HG03565 (cell line): ENCODE data around the gene SLC26A1.

ENCODE experiments used
- ATAC-seq: cut with Tn5 transposase; IDR thresholded peaks from one replicate; pipeline ENCODE4 v1.9.1; 2021; ENCODE audit warnings: mild to moderate bottlenecking, moderate library complexity; ENCODE audit not compliant: unreplicated experiment

The SLC26A1 gene

DNA sequence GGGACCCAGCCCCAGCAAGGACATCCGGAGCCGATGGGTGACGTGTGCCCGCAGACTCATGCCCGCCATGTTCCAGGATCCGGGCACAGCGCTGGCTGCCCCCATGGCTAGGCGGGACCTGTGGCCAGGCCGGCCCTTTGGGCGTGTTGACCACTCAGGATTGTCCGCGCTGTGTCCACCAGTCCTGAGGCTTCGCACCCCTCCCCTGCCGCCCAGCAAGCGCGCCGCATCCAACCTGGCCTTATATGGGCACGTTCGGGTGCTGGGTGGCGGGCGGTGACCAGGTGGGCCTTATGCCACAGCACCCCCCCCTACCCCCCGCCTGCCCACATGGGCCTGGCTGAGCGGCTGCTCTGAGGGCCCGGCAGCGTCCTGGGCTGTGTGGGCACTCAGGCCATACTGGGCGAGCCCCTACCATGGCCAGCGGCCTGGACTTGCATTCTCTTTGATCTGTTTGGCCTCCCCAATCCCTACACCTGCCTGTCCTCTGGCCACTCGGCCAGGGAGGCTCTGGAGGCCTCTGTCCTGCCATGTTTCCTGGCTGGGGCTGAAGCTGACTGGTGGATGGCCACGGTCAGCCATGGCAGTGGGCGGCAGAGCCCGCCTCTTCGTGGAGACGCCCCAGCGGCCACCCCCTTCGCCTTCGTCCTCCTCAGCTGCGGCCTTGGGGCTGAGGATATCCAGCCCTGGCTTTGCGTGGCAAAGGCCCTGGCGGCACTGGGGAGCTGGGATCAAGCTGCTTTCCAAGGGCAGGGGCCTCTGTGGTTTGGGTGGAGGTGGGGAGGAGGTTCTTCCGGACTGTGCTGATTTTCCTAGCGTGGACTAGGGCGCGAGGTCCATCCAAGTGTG, 20.2 kb upstream of the SLC26A1 start:
- ATAC-seq, result no peak

DNA sequence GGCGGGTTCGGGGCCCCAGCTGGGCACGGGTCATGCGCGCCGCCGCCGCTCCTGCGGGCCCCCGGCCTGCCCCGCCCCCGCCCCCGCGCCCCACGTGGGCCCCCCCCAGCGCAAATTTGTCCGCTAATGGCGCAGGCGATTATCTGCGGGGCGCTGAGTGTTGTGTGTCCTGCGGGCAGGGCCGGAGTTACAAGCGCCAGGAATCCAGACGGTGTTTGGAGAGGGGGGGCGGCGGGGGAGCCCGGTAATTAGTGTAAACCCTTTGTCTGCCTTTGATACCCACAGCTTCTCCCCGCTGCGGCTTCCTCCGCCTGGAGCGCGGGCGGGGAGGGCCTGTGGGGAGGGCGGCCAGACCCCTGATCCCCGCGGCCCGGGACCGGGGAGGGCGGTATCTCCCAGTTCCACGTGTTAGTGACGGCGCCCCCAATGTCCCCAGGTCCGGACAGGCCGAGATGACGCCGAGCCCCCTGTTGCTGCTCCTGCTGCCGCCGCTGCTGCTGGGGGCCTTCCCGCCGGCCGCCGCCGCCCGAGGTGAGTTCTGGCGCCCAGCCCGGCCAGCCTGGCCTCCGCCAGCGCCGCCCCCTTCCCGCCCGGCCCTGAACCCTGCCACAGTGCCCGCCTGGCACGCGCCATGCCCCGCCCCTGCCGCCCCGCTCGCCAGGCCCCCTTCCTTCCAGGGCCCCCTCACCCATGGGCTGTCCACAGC, 19.0 kb upstream of the SLC26A1 start:
- ATAC-seq, result no peak

DNA sequence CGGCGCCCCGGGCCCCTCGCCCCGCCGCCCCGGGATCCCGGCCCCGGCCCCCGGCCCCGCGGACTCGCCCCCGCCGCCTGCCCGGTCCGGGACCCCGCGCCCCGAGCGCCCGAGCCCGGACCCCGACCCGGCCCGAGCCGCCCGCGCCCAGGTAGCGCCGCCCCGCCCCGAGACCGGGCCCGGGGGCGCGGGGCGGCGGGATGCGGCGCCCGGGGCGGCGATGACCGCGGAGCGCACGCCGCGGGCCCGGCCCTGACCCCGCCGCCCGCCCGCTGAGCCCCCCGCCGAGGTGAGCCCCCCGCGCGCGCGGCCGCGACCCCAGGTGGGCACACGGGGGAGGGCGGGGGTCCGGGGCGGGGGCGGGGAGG, 18.4 kb upstream of the SLC26A1 start:
- ATAC-seq, result no peak

DNA sequence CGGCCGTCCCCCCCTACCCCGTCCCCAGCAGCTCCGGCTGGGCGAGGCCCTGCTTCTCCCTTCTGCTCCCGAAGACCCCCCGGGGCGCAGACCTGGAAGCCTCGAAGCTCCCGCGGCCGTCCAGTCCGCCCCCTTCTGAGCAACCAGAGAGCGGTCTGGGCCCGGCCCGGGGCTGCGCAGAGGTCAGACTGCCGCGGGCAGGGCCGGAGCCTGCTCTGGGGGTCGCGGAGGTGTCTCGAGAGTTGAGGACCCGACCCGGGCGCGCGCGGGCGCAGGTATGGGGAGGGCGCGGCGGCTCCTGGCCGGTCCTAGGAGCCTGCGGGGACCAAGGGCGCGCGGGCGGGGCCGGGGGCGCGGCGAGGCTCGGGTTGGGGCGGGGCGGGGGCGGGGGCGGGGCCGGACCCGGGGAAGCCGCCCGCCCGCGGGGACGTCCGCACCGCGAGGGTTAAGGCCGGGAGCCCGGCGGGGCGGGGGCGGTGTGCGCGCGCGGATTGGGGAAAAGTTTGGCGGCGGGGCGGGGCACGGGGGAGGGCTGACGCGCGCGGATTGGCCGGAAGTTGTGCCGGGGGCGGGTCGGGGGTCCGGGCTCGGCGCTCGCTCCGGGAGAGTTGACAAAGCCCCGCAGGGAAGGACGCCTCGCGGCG, 17.9 kb upstream of the SLC26A1 start, which contains the start of gene FGFRL1:
FGFRL1 (plus strand) TSS at position 605 of the 644 bp plus-strand sequence. CDS start 860 bp downstream, outside the sequence.
- peak; percentile 24 for ATAC-seq

DNA sequence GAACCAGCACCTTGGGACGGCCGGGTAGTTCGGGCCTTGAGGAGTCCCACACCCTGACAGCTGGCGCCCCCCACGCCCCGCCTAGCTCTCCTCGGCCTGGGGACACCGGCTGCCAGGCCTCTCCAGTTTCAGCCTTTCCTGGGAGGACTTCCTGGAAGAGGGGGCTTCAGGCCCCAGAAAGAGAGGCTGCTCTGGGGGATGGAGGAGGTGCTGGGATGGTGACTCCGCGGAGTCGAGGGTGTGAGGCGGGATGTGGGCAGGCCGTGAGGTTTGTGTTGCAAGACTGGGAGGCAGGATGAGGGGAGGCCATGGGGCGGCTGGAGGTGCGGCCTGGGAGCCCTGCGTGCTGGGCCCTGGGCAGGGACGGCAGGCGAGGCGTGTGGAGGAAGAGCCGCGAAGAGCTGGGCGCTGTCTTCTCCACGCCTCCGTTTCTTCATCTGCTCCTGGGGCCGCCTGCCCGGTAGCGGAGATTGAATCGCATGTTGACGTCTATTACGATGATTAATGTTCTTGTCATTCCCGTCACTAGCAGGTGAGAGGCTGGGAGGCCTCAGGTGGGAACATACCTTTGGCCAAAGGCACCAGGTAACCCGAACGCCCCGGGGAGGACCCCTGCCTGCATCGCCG, 17.3 kb upstream of the SLC26A1 start:
- peak; percentile 4 for ATAC-seq

DNA sequence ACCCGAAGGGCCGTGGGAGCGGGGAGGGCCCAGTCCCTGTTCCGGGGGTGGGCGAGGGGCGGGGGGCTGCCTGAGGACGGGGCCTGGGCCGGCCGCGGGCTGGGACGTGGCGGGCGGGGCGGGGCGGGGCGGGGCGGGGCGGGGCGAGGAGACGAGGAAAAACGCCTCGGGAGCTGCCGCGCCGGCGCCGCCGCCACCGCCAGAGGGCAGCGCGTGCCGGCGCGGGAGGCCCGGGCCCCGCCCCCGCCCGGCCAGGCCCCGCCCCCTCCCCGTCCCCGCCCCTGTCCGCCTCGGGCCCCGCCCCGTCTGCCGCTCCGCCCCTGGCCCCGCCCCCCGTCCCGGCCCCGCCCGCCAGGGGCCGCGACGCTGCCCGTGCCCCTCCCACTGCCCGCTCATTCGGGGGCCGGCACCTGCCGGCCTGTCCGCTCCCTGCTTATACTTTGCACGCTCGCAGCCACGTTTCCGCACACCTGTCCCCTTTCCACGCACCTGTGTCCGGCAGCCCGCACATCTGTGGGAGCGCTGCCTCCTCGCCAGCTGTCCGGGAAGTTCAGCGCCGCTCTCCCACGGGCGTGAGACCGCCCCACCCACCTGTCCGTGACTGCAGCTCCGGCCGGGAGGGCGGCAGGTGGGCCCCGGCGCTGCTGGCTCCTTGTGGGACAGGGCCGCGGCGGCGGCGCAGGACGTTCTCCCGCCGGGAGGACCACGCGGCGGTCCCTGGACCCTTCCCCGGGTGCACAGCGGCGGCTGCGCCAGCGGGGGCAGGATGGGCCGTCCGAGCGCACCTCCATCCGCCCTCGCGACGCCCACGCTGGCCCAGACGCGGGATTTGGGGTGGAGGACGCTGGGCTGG, 16.6 kb upstream of the SLC26A1 start:
- peak; percentile 32 for ATAC-seq

DNA sequence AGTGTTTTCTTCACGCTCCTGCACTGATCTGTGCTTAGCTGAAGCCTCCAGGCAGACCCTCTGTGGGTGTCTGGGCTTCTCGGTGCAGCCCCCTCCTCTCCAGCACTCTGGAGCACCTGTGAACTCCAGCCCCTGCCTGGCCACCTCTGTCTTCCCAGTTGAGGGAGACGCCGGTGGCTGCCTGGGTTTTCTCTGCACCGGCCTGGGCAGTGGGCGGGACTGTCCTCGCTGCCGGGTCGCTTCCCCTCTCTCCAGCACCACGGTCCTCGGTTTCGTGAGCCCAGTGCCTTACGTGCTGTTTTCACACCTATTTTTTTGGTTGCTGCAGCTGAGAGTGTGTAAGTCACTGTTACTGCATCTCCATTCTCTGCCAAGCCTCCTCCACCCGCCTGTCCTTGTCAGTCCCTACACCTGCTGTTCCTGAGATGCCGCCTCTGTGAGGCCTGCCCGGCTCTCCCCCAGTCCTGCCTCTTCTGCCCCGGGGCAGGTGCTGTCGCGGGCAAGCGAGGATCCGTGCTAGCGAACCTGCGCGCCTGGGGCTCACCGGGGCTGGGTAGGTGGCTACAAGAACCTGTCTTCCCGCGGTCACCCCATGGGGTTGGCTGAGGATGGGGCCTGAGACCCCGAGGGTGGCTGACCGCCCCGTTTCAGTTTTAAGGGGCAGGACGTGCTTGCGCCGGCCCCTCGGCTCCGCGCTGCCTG, 15.8 kb upstream of the SLC26A1 start:
- no peak for ATAC-seq

DNA sequence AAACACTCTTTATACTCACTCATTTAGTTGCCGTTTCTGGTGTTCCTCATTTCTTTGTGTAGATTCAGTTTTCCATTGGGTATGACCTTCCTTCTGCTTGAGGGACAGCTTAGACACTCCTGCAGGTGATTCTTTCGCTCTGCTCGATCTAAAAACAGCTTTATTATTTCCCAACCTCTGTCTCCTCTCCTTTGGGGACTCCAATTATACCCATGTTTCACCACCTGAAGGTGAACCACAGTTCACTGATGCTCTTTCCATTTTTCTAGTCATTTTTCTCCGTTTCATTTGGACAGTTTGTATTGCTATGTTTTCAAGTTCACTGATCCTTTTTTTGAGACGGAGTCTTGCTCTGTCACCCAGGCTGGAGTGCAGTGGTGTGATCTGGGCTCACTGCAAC, 13.7 kb upstream of the SLC26A1 start:
- ATAC-seq, result no peak

DNA sequence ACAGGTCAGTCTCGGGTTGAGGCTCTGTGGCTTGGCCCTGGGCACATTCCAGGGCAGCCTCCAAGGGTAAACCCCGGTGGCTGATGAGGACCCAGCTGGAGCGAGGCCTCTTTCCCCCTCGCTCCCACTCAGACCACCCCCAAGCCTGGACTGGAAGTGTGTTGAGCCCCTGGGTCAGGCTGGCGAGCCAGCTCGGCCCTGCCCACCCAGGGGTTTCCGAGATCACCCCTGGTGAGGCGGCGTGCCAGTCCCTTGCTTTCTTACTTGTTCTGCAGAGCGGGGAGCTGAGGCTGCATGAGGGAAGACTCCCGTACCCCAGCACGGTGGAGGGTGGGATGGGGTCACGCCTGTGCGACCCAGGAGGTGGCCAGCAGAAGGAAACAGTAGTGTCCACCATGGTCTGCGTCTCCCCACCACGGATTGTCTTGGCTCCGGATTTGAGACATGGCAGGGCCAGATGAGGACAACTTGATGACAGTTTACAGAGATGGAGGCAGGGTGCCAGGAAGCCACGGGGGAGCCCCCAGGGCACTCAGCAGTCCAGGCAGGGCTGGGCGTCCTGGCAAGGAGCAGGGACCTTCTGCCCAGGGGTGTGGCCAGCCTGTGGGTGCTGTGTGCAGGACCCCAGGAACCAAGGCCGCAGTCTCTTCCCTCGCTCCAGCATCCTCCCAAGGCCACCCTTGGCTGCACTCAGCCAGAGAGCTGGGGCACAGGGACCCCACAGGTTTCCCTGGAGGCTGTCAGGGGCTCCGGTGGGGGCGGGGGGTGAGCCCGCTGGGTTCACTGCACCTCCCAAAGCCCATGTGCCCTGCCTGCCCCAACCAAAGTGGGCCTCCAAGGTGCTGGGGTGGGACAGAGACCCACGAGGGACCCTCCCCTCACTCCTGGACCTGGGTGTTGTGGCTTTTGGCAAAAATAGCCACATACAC, 11.6 kb upstream of the SLC26A1 start:
- ATAC-seq, result no peak

DNA sequence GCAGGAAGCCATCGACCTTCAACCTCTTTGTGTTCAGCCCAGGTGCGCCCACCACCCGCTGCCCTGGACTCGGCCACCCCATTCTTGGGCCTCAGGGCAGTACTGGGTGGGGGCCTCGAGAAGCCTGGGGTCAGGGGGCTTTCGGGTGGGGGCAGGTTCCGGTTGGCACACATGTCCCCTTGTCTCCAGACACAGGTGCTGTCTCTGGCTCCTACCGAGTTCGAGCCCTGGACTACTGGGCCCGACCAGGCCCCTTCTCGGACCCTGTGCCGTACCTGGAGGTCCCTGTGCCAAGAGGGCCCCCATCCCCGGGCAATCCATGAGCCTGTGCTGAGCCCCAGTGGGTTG, 10.8 kb upstream of the SLC26A1 start:
- no peak for ATAC-seq

DNA sequence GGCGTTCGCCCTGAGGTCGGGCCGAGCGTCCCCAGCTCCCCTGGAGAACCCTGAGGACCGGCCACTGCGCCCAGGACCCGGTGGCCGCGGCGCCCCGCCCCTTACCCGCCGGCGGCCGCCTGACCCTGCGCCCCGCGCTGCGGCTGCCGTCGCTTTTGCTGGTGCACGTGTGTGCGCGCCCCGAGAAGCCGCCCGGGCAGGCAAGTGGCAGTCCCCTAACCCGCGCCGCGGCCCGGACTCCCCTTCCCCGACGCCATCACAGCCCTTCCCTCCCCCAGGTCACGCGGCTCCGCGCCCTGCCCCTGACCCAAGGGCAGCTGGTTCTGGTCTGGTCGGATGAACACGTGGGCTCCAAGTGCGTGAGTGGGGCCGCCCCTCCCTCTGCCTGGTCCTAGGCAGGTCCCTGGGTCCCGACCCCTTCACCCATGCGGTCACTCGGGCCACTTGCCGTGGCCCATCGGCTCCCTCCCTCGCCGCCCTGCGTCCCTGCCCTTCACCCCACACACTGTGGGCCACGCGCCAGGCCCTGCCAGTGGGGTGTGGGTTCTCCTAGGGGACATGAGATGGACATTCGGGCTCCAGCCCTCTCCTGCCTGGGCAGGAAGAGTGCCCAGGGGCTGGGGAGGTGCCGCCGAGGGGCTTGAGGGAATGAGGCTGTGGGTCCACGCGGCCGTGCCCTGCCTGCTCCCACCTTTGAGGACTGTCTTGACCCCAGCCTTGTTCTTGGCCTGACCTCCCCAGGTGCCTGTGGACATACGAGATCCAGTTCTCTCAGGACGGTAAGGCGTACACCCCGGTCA, 10.3 kb upstream of the SLC26A1 start:
- ATAC-seq, result no peak

DNA sequence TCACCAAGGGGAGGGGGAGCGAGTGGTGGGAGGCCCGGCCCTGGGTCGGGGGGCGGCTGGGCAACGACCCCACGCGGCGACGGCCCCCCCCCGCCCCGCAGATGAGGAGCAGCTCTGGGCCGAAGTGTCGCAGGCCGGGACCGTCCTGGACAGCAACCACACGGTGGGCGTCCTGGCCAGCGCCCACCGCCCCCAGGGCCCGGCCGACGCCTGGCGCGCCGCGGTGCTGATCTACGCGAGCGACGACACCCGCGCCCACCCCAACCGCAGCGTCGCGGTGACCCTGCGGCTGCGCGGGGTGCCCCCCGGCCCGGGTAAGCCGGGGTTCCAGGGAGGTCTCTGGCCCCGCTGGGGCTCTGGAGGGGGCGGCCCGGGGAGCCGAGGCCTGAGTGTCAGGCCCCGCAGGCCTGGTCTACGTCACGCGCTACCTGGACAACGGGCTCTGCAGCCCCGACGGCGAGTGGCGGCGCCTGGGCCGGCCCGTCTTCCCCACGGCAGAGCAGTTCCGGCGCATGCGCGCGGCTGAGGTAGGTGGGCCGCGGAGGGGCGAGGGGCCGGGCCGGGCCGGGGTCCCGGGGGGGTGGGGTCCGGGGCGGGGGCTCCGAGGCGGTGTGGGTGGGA, 9.5 kb upstream of the SLC26A1 start:
- no peak for ATAC-seq

DNA sequence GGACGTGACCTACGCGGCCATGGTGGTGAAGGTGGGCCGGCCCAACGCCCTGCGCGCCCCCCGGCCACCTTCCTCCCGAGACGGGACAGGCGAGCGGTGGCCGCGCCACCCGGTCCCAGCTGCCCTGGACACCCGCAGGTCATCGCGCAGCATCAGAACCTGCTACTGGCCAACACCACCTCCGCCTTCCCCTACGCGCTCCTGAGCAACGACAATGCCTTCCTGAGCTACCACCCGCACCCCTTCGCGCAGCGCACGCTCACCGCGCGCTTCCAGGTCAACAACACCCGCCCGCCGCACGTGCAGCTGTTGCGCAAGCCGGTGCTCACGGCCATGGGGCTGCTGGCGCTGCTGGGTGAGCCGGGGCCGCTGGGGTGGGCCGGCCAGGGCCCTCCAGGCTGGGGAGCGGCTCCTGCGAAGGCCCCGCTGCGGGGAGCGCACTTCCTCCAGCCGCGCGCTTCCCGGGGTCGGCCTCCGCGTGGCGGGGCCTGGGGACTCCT, 9.0 kb upstream of the SLC26A1 start:
- no peak for ATAC-seq

DNA sequence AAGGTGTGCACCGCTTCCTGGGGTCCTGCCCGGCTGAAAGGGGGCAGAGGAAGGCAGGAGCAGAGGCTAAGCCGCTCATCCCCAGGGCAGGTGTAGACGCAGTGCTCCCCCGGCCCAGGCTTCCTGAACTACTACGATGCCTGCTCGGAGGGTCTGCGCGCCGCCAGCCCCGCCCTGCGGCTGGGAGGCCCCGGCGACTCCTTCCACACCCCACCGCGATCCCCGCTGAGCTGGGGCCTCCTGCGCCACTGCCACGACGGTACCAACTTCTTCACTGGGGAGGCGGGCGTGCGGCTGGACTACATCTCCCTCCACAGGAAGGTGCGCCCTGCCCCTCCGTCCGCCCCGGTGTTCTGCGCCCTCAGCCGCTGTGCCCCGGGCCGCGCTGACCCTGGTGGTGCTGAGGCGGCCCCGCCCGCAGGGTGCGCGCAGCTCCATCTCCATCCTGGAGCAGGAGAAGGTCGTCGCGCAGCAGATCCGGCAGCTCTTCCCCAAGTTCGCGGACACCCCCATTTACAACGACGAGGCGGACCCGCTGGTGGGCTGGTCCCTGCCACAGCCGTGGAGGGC, 8.4 kb upstream of the SLC26A1 start:
- ATAC-seq, result no peak

DNA sequence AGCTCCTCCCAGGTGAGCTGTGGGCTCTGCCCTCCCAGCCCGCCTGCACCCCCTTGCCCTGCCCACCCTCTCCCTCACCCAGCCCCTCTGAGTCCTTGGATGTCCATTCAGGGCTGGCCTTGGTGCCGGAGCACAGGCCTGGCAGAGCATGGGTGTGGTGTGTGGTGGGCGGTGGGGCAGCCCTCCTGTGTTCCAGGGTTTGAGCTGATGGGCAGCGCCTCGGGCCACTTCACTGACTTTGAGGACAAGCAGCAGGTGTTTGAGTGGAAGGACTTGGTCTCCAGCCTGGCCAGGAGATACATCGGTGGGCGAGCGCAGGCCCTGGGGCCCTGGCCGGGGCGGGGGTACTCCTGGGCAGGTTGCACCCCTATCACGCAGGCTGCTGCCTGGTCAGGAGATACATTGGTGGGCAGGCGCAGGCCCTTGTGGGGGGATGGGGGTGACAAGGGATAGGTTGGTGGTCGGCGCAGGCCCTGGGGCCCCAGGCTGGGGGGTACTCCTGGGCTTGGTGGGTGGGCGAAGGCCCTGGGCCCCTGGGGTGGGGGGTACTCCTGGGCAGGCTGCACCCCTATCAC, 7.6 kb upstream of the SLC26A1 start:
- ATAC-seq, result no peak

DNA sequence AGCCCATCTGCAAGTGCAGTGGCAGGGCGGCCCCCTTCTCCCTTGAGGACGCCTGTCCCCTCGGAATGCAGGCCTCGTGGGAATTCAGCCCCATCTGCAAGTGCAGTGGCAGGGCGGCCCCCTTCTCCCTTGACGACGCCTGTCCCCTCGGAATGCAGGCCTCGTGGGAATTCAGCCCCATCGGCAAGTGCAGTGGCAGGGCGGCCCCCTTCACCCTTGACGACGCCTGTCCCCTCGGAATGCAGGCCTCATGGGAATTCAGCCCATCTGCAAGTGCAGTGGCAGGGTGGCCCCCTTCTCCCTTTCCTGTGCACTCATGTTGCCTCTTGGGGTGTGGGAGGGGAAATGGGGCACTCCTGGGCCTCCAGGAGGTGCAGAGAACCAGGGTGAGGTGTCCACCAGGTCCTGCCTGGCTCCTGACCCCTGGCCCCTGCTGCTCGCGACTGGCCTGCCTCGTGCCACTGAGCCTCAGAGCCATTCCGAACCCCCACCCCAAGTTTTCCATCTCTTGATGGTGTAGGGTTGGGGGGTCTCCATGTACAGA, 6.8 kb upstream of the SLC26A1 start:
- no peak for ATAC-seq
